WERI-Rb-1 (cell line): Measurements from ENCODE around the gene NAV2.

Experiments
- DNase-seq: peaks from one replicate; pipeline ENCODE4 v3.0.0-alpha.2; 2020
- H3K27ac ChIP-seq: fragments of 250-450 bp; sonication (Bioruptor Pico); 2 replicates; pipeline ENCODE4 v1.5.1; 2020; ENCODE audit warnings: mild to moderate bottlenecking, moderate library complexity
- H3K27me3 ChIP-seq: fragments of 250-450 bp; sonication (Bioruptor Pico); 2 replicates; pipeline ENCODE4 v1.5.1; 2021; ENCODE audit warnings: mild to moderate bottlenecking, low read depth, moderate library complexity; ENCODE audit not compliant: insufficient read depth, severe bottlenecking
- H3K36me3 ChIP-seq: fragments of 250-450 bp; sonication (Bioruptor Pico); 2 replicates; pipeline ENCODE4 v1.5.1; 2020; ENCODE audit warnings: mild to moderate bottlenecking, moderate library complexity
- H3K4me3 ChIP-seq: 2 replicates; pipeline ENCODE4 v1.5.1; 2011; ENCODE audit warnings: low read depth, mild to moderate bottlenecking, control low read depth, low read length
- H3K9me3 ChIP-seq: fragments of 250-450 bp; sonication (Bioruptor Pico); 2 replicates; pipeline ENCODE4 v1.5.1; 2021; ENCODE audit warnings: mild to moderate bottlenecking, moderate library complexity; ENCODE audit not compliant: severe bottlenecking
- TF ChIP-seq, protein P1 (sequence below): IDR thresholded peaks from 2 replicates; pipeline ENCODE4 v1.5.1; 2011; ENCODE audit warnings: low read depth, mild to moderate bottlenecking, control low read depth, inconsistent platforms, low read length

The NAV2 gene

DNA sequence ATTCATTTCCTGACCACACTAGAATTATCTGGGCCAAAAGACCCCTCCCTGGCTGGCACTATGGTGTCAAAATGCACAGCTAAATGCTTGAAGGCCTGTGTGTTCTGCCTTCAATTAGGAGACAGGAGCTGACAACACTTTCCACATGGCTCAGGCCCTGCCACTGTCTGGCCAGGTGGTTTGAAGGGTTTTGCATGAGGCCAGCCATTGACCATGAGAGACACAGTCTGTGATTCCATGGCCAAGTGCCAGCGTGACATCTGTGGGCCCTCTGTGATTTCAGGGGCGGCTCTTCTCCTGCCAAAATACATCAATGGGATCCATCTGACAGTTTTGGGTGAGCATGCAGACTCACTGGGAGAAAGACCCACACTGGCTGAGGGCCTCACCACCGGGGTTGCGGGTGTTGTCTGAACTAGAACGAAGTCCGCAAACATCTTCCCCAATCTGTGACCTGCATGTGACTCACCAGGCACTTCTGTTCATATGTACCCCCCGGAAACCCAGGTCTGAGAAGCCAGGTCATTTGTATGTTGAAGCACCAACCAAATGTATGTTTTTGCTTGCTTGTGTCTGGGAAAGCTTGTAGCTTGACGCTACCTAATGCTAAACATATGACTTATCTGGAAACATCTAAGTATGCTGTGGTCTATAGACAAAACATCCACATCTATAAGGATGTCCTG is 20.7 kb upstream of the NAV2 start:
- Histone ChIP-seq H3K4me3 (no peak overlapping the region), H3K9me3 (no peaks in the 10 kb centered on the region), H3K27ac (no peak overlapping the region), H3K36me3 (no peaks in the 10 kb centered on the region), H3K27me3 (peaks cover 53% of the 10 kb centered on the region)
- TF ChIP-seq, protein P1, sequence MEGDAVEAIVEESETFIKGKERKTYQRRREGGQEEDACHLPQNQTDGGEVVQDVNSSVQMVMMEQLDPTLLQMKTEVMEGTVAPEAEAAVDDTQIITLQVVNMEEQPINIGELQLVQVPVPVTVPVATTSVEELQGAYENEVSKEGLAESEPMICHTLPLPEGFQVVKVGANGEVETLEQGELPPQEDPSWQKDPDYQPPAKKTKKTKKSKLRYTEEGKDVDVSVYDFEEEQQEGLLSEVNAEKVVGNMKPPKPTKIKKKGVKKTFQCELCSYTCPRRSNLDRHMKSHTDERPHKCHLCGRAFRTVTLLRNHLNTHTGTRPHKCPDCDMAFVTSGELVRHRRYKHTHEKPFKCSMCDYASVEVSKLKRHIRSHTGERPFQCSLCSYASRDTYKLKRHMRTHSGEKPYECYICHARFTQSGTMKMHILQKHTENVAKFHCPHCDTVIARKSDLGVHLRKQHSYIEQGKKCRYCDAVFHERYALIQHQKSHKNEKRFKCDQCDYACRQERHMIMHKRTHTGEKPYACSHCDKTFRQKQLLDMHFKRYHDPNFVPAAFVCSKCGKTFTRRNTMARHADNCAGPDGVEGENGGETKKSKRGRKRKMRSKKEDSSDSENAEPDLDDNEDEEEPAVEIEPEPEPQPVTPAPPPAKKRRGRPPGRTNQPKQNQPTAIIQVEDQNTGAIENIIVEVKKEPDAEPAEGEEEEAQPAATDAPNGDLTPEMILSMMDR, result no peak
- no peak for DNase-seq

DNA sequence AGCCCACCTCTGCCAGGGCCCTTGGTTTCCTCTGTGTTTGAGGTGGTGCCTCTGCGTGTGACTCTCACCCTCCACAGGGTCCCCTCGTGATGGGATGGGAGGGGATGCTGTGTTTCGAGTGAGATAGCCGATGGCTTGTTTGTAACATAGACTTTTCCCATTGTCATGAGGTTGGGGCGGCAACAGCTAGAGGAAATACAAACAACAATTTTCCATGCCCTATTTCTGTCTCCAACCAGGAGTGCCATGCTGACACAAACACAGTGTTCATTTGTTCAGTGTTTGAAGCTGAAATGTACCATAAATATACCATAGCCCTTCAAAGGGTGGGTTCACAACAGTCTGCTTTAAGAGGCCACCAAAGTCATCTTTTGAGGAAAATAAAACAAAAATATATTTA is 19.5 kb upstream of the NAV2 start:
- Histone ChIP-seq H3K36me3 (no peaks in the 10 kb centered on the region), H3K27me3 (peaks cover 48% of the 10 kb centered on the region), H3K27ac (no peak overlapping the region), H3K4me3 (no peak overlapping the region), H3K9me3 (no peaks in the 10 kb centered on the region)
- DNase-seq, result no peak
- TF ChIP-seq, protein P1, result no peak

DNA sequence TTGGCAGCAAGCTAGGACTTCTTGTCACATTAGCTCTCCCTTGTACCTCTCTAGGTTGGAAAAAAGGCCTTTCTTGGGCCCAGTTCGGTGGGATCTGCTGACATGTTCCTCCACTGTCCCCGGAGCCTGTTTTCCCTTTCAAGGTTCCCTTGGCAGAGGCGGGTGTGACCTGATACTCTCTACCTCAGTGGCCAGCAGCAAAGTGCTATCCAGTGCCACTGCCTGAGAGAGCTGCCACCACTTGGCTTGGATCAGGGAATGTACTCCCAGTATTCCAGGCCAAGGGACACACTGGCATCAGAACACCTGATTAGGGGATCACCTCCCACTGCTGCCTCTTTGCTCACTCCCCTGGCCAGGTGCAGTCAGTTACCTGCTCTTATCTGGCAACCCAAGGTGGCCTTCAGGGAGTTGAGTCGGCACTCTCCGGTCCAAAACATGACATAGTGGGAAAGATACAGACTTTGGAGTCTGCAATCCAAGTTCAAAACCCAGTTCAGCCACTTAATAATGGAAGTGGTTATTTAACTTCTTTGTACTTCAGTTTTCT is 17.8 kb upstream of the NAV2 start:
- DNase-seq, result no peak
- Histone ChIP-seq H3K27me3 (peaks cover 39% of the 10 kb centered on the region), H3K36me3 (no peaks in the 10 kb centered on the region), H3K9me3 (no peaks in the 10 kb centered on the region), H3K27ac (no peak overlapping the region), H3K4me3 (no peak overlapping the region)
- TF ChIP-seq, protein P1, result no peak

DNA sequence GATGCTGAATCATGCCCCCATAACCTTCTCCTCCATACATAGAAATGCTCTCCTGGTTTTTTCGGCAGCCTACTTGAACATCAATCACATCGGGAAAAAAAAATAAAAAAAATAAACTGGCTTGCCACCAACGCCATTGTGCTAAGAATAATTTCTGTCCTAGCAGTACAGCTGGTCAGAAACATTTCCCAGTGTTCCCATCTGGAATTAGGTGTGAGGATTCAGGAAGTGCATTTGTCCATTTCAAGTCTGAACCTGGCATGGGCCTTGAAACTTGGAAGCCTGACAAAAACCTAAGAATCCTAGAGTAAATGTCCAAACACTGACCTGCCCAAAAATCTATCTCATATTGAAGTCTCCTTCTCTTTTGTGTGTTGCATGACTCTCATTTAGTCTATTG is 16.6 kb upstream of the NAV2 start:
- H3K27me3 ChIP-seq, result peaks cover 37% of the 10 kb centered on the region
- DNase-seq, result no peak
- TF ChIP-seq, protein P1, result no peak
- H3K36me3 ChIP-seq, result no peaks in the 10 kb centered on the region
- no peaks in the 10 kb centered on the region for H3K9me3 ChIP-seq
- H3K27ac ChIP-seq, result no peak overlapping the region
- no peak overlapping the region for H3K4me3 ChIP-seq

DNA sequence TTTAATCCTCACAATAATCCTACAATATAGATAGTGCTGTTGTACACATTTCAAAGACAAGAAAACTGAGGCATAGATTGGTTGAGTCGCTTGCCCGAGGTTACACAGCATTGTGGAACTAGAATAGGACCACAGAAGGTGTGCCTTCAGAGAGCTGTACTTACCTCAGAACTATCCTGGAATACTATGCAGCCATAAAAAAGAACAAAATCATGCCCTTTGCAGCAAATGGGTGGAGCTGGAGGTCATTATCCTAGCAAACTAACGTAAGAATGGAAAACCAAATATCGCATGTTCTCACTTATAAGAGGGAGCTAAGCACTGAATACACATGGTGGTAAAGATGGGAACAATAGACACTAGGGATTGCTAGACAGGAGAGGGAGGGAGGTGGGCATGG is 15.7 kb upstream of the NAV2 start:
- TF ChIP-seq, protein P1, result no peak
- Histone ChIP-seq H3K36me3 (no peaks in the 10 kb centered on the region), H3K27ac (no peak overlapping the region), H3K27me3 (peaks cover 37% of the 10 kb centered on the region), H3K4me3 (no peak overlapping the region), H3K9me3 (no peaks in the 10 kb centered on the region)
- no peak for DNase-seq

DNA sequence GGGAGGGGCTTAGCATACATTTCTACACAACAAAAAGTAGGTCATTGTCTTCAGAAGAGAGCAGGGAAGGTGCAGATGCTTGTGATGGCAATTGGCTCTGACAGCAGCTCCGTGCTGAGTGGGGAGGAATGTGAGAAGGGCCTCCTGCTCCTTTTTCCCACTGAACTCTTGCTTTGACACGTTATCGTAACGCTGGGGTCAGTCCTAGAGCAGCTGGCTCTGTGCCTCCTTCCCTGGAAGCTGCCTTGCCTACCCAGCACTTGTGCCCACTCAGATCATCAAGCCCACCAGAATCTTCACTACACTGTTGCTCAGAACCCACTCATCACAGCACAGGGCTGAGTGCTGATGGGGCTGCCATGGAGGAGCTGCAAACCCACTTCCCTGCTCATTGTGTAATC is 14.9 kb upstream of the NAV2 start:
- TF ChIP-seq, protein P1, result no peak
- DNase-seq, result no peak
- peaks cover 38% of the 10 kb centered on the region for H3K27me3 ChIP-seq
- H3K4me3 ChIP-seq, result no peak overlapping the region
- H3K27ac ChIP-seq, result no peak overlapping the region
- no peaks in the 10 kb centered on the region for H3K9me3 ChIP-seq
- H3K36me3 ChIP-seq, result no peaks in the 10 kb centered on the region
